WTC11 (cell line): ENCODE data around the gene LRRC74A. TPM values are rescaled to one million over a fixed set of nuclear protein-coding genes. Genes with fewer than 3 reads are reported as not detected.
"Not testable (repeated sequence)": the region's sequence is repeated elsewhere in the genome, so short reads cannot be mapped to it uniquely, and the experiment has no call there.

Experiments
- ATAC-seq: fragments of 200-7000 bp; cut with Tn5 transposase; 2 replicates; pipeline ENCODE4 v1.10.0; 2021; ENCODE audit warnings: mild to moderate bottlenecking, moderate library complexity
- CTCF ChIA-PET: fragments of 300-600 bp; sonication (Branson Sonifier 250); formaldehyde crosslinking; loops from one replicate; lab custom pipeline; 2021; ENCODE audit warnings: antibody characterized with exemption; lab: Charles Lee
- POLR2A ChIA-PET: fragments of 350-600 bp; sonication (Branson Sonifier 250); formaldehyde crosslinking; loops from one replicate; lab custom pipeline; 2021; ENCODE audit warnings: antibody characterized with exemption; lab: Charles Lee
- DNase-seq: peaks from one replicate; pipeline ENCODE4 v3.0.0; 2021; ENCODE audit warnings: low spot score
- H3K27ac Mint-ChIP-seq: 2 replicates; pipeline ENCODE4 v1.8.0; 2021; ENCODE audit warnings: mixed read lengths
- H3K27me3 Mint-ChIP-seq: 2 replicates; pipeline ENCODE4 v1.8.0; 2021; ENCODE audit warnings: low read depth, mild to moderate bottlenecking, moderate library complexity, mixed read lengths
- H3K36me3 Mint-ChIP-seq: 2 replicates; pipeline ENCODE4 v1.8.0; 2021; ENCODE audit warnings: mixed read lengths
- H3K4me1 Mint-ChIP-seq: 2 replicates; pipeline ENCODE4 v1.8.0; 2022; ENCODE audit warnings: mixed read lengths
- H3K4me3 Mint-ChIP-seq: 2 replicates; pipeline ENCODE4 v1.8.0; 2021; ENCODE audit warnings: mild to moderate bottlenecking, moderate library complexity, mixed read lengths
- H3K9me3 Mint-ChIP-seq: 2 replicates; pipeline ENCODE4 v1.8.0; 2021; ENCODE audit warnings: mixed read lengths
- AR ChIP-seq: fragments of 250-450 bp; sonication (Bioruptor Pico); IDR thresholded peaks from 2 replicates; pipeline ENCODE4 v1.9.0; 2021; ENCODE audit warnings: mild to moderate bottlenecking
- ATF1 ChIP-seq: sonication (generic); formaldehyde crosslinking; IDR thresholded peaks from 2 replicates; pipeline ENCODE4 v1.8.1; 2023; ENCODE audit warnings: mild to moderate bottlenecking, moderate library complexity, missing genetic modification reagents
- E2F1 ChIP-seq: sonication (generic); formaldehyde crosslinking; IDR thresholded peaks from 2 replicates; pipeline ENCODE4 v1.8.0; 2022; ENCODE audit warnings: mild to moderate bottlenecking, missing genetic modification reagents
- E2F4 ChIP-seq: sonication (generic); formaldehyde crosslinking; IDR thresholded peaks from 2 replicates; pipeline ENCODE4 v1.8.1; 2022; ENCODE audit warnings: low read depth, mild to moderate bottlenecking, moderate library complexity, missing genetic modification reagents, borderline replicate concordance
- FOXP1 ChIP-seq: sonication (generic); formaldehyde crosslinking; IDR thresholded peaks from 2 replicates; pipeline ENCODE4 v1.8.0; 2022; ENCODE audit warnings: missing genetic modification reagents, mild to moderate bottlenecking, moderate library complexity, borderline replicate concordance
- GABPB1 ChIP-seq: sonication (generic); formaldehyde crosslinking; IDR thresholded peaks from 2 replicates; pipeline ENCODE4 v1.8.1; 2023; ENCODE audit warnings: mild to moderate bottlenecking, missing genetic modification reagents
- MXD4 ChIP-seq: fragments of 250-450 bp; sonication (Bioruptor Pico); IDR thresholded peaks from 2 replicates; pipeline ENCODE4 v1.8.0; 2021; ENCODE audit warnings: mild to moderate bottlenecking, moderate library complexity, borderline replicate concordance
- PRDM15 ChIP-seq: sonication (generic); formaldehyde crosslinking; IDR thresholded peaks from 2 replicates; pipeline ENCODE4 v1.8.0; 2022; ENCODE audit warnings: missing genetic modification reagents
- SP1 ChIP-seq: sonication (generic); formaldehyde crosslinking; conservative IDR thresholded peaks from 2 replicates; pipeline ENCODE4 v1.8.1; 2022; ENCODE audit warnings: missing genetic modification reagents
- ZNF121 ChIP-seq: sonication (generic); formaldehyde crosslinking; IDR thresholded peaks from 2 replicates; pipeline ENCODE4 v1.8.0; 2023; ENCODE audit warnings: missing genetic modification reagents
- ZNF263 ChIP-seq: sonication (generic); formaldehyde crosslinking; IDR thresholded peaks from 2 replicates; pipeline ENCODE4 v1.8.1; 2022; ENCODE audit warnings: low read depth, mild to moderate bottlenecking, moderate library complexity, missing genetic modification reagents
- ZNF423 ChIP-seq: fragments of 250-450 bp; sonication (Bioruptor Pico); IDR thresholded peaks from 2 replicates; pipeline ENCODE4 v2.1.2; 2022; ENCODE audit warnings: mild to moderate bottlenecking, moderate library complexity
- total RNA-seq: library from RNA; stranded (reverse); gene quantifications from 3 replicates; pipeline ENCODE4 v1.2.3, GENCODE V29; 2021
- TF ChIP-seq, protein P1 (sequence below): sonication (generic); formaldehyde crosslinking; IDR thresholded peaks from 2 replicates; pipeline ENCODE4 v1.8.1; 2022; ENCODE audit warnings: mild to moderate bottlenecking, missing genetic modification reagents, moderate library complexity, borderline replicate concordance
- TF ChIP-seq, protein P2 (sequence below): sonication (generic); formaldehyde crosslinking; IDR thresholded peaks from 2 replicates; pipeline ENCODE4 v1.8.1; 2023; ENCODE audit warnings: mild to moderate bottlenecking, missing genetic modification reagents
- TF ChIP-seq, protein P3 (sequence below): sonication (generic); formaldehyde crosslinking; IDR thresholded peaks from 2 replicates; pipeline ENCODE4 v1.8.1; 2022; ENCODE audit warnings: missing genetic modification reagents, borderline replicate concordance

The LRRC74A gene
- total RNA-seq, 1 experiment from 2014 or later, result not detected

DNA sequence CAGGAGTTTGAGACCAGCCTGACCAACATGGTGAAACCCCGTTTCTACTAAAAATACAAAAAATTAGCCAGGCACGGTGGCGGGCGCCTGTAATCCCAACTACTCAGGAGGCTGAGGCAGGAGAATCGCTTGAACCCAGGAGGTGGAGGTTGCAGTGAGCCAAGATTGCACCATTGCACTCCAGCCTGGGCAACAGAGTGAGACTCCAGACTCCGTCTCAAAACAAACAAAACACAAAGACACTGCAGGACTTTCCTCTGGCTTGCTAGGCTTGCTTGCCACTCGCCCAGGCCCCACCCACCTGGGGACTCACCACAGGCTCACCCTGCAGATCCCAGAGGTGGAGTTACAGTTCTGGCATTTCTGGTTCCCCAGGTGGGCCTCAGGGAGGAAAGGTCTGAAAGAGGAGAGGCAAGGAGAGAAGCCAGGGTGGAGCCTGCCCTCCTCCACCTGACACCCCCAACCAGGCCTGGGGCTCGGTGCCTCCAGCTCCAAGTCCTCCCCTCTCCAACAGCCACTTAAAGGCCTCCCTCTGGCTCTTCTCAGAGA lies 88.4 kb downstream of the LRRC74A start:
- peak overlapping the region; percentile 17; the same call in 1 of the 2 replicates for H3K27ac Mint-ChIP-seq
- ChIA-PET POLR2A (interaction anchor here (0.6 to 2.0 kb wide), 3 partner anchors 41 to 207 kb away, joined by 4 to 7 read pairs (median 6); no protein-coding TSS in a partner anchor), CTCF (interaction anchor here (0.6 to 17.3 kb wide), 19 partner anchors 9 to 180 kb away, joined by 3 to 196 read pairs (median 12); no protein-coding TSS in a partner anchor)
- ATAC-seq, H3K9me3 Mint-ChIP-seq, H3K36me3 Mint-ChIP-seq, H3K4me3 Mint-ChIP-seq, DNase-seq, H3K27me3 Mint-ChIP-seq: not testable (repeated sequence)
- TF ChIP-seq ZNF121 (CRISPR knock-in tag) (peak; percentile 88), ZNF423 (CRISPR knock-in tag) (peak; percentile 84)
- H3K4me1 Mint-ChIP-seq, result peaks cover 46% of the 10 kb centered on the region

GRCh38 chr14:76916040-76916715 lies 90.0 kb downstream of the LRRC74A start:
- ChIA-PET CTCF (interaction anchor here (0.6 to 17.3 kb wide), 31 partner anchors 7 to 179 kb away, joined by 3 to 196 read pairs (median 5); no protein-coding TSS in a partner anchor), POLR2A (interaction anchor here (0.6 to 0.7 kb wide), 2 partner anchors 18 to 23 kb away, joined by 3 to 4 read pairs; no protein-coding TSS in a partner anchor)
- no peaks in the 10 kb centered on the region for H3K27me3 Mint-ChIP-seq
- ATAC-seq, result no peak
- H3K36me3 Mint-ChIP-seq, result no peaks in the 10 kb centered on the region
- DNase-seq, result no peak
- H3K4me3 Mint-ChIP-seq, result no peak overlapping the region
- no peaks in the 10 kb centered on the region for H3K9me3 Mint-ChIP-seq
- H3K4me1 Mint-ChIP-seq, result peaks cover 62% of the 10 kb centered on the region
- peak overlapping the region; percentile 69; the same call in 1 of the 2 replicates for H3K27ac Mint-ChIP-seq
- TF ChIP-seq MXD4 (CRISPR knock-in tag) (no peak), PRDM15 (CRISPR knock-in tag) (no peak), SP1 (CRISPR knock-in tag) (no peak), ZNF263 (CRISPR knock-in tag) (no peak), AR (CRISPR knock-in tag) (no peak), ATF1 (CRISPR knock-in tag) (no peak), E2F4 (CRISPR knock-in tag) (no peak), FOXP1 (no peak), E2F1 (no peak), GABPB1 (CRISPR knock-in tag) (no peak)
- TF ChIP-seq, protein P1, sequence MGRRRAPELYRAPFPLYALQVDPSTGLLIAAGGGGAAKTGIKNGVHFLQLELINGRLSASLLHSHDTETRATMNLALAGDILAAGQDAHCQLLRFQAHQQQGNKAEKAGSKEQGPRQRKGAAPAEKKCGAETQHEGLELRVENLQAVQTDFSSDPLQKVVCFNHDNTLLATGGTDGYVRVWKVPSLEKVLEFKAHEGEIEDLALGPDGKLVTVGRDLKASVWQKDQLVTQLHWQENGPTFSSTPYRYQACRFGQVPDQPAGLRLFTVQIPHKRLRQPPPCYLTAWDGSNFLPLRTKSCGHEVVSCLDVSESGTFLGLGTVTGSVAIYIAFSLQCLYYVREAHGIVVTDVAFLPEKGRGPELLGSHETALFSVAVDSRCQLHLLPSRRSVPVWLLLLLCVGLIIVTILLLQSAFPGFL (CRISPR knock-in tag), result no peak
- TF ChIP-seq, protein P2, sequence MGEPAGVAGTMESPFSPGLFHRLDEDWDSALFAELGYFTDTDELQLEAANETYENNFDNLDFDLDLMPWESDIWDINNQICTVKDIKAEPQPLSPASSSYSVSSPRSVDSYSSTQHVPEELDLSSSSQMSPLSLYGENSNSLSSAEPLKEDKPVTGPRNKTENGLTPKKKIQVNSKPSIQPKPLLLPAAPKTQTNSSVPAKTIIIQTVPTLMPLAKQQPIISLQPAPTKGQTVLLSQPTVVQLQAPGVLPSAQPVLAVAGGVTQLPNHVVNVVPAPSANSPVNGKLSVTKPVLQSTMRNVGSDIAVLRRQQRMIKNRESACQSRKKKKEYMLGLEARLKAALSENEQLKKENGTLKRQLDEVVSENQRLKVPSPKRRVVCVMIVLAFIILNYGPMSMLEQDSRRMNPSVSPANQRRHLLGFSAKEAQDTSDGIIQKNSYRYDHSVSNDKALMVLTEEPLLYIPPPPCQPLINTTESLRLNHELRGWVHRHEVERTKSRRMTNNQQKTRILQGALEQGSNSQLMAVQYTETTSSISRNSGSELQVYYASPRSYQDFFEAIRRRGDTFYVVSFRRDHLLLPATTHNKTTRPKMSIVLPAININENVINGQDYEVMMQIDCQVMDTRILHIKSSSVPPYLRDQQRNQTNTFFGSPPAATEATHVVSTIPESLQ (CRISPR knock-in tag), result no peak
- TF ChIP-seq, protein P3, sequence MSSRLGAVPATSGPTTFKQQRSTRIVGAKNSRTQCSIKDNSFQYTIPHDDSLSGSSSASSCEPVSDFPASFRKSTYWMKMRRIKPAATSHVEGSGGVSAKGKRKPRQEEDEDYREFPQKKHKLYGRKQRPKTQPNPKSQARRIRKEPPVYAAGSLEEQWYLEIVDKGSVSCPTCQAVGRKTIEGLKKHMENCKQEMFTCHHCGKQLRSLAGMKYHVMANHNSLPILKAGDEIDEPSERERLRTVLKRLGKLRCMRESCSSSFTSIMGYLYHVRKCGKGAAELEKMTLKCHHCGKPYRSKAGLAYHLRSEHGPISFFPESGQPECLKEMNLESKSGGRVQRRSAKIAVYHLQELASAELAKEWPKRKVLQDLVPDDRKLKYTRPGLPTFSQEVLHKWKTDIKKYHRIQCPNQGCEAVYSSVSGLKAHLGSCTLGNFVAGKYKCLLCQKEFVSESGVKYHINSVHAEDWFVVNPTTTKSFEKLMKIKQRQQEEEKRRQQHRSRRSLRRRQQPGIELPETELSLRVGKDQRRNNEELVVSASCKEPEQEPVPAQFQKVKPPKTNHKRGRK, result no peak
